SK-N-SH (cell line): ENCODE results near the gene GALR3. TPM values are rescaled to one million over a fixed set of nuclear protein-coding genes. Genes with fewer than 3 reads are reported as not detected.

Experiments used
- CTCF ChIA-PET: fragments of 300-600, 350-600 bp; formaldehyde crosslinking; extraction: SDS; loops from one replicate; lab custom pipeline; 2021; lab: Yijun Ruan, JAX
- POLR2A ChIA-PET: fragments of 350-600 bp; sonication (Branson Sonifier 250); formaldehyde crosslinking; extraction: SDS; loops from one replicate; lab custom pipeline; 2020; ENCODE audit warnings: antibody characterized with exemption, inconsistent platforms; lab: Yijun Ruan, JAX
- DNase-seq: peaks from one replicate; pipeline ENCODE4 v3.0.0; 2012
- H2AFZ ChIP-seq: fragments of 200-600 bp; sonication (generic); 2 replicates; pipeline ENCODE4 v1.8.1; 2016; ENCODE audit warnings: antibody characterized with exemption, mild to moderate bottlenecking, low read depth
- H3F3A ChIP-seq: fragments of 200-600 bp; sonication (generic); replicated peaks from 2 replicates; pipeline ENCODE3; 2016; ENCODE audit warnings: antibody characterized with exemption, mild to moderate bottlenecking; ENCODE audit not compliant: insufficient read depth
- H3K27ac ChIP-seq, 2 experiments: fragments of 200-500 bp in 1 of 2; fragments of 200-600 bp in 1 of 2; sonication (Bioruptor generic) in 1 of 2; sonication (generic), shearing (Covaris generic) in 1 of 2; 2 replicates each; pipeline versions ENCODE4 v1.5.1 to v1.6.1; 2014 to 2016; ENCODE audit warnings: low read depth in 2 of 2, inconsistent platforms in 1 of 2, low read length in 1 of 2, mild to moderate bottlenecking in 1 of 2, mixed read lengths in 1 of 2
- H3K27me3 ChIP-seq: fragments of 200-600 bp; sonication (generic), shearing (Covaris generic); 2 replicates; pipeline ENCODE4 v1.6.1; 2016; ENCODE audit warnings: mixed run types; ENCODE audit not compliant: insufficient read depth
- H3K36me3 ChIP-seq, 2 experiments: fragments of 200-500 bp in 1 of 2; fragments of 200-600 bp in 1 of 2; sonication (Bioruptor generic) in 1 of 2; sonication (generic) in 1 of 2; replicated peaks in 1 of 2; 2 replicates each; pipeline versions ENCODE3 to v1.5.1; 2014 to 2016; ENCODE audit warnings: low read length in 1 of 2, mild to moderate bottlenecking in 1 of 2; ENCODE audit not compliant: insufficient read depth in 2 of 2, control insufficient read depth in 1 of 2
- H3K4me1 ChIP-seq, 2 experiments: fragments of 200-500 bp in 1 of 2; fragments of 200-600 bp in 1 of 2; sonication (Bioruptor generic) in 1 of 2; sonication (generic), shearing (Covaris generic) in 1 of 2; 2 replicates each; pipeline versions ENCODE4 v1.5.1 to v1.6.1; 2014 to 2016; ENCODE audit warnings: low read depth in 1 of 2, low read length in 1 of 2, mixed run types in 1 of 2; ENCODE audit not compliant: insufficient read depth in 2 of 2, control insufficient read depth in 1 of 2
- H3K4me2 ChIP-seq: fragments of 200-600 bp; sonication (generic), shearing (Covaris generic); 2 replicates; pipeline ENCODE4 v1.6.1; 2017; ENCODE audit warnings: mixed run types
- H3K4me3 ChIP-seq, 2 experiments: fragments of 200-500 bp in 1 of 2; fragments of 200-600 bp in 1 of 2; sonication (Bioruptor generic) in 1 of 2; sonication (generic), shearing (Covaris generic) in 1 of 2; 2 replicates each; pipeline versions ENCODE4 v1.5.1 to v1.8.1; 2014 to 2016; ENCODE audit warnings: low read depth in 2 of 2, inconsistent platforms in 1 of 2, low read length in 1 of 2, mild to moderate bottlenecking in 1 of 2, mixed read lengths in 1 of 2, moderate library complexity in 1 of 2
- H3K79me2 ChIP-seq: fragments of 200-600 bp; sonication (generic); 2 replicates; pipeline ENCODE4 v1.8.1; 2017; ENCODE audit warnings: mild to moderate bottlenecking; ENCODE audit not compliant: insufficient read depth
- H3K9ac ChIP-seq: fragments of 200-600 bp; sonication (generic); 2 replicates; pipeline ENCODE4 v1.6.1; 2017; ENCODE audit warnings: mixed run types
- H3K9me2 ChIP-seq: fragments of 200-600 bp; sonication (generic); 2 replicates; pipeline ENCODE4 v1.6.1; 2017; ENCODE audit warnings: mixed run types
- H3K9me3 ChIP-seq: fragments of 200-600 bp; sonication (generic); 2 replicates; pipeline ENCODE4 v1.6.1; 2017; ENCODE audit warnings: mixed run types, mild to moderate bottlenecking, moderate library complexity
- H4K20me1 ChIP-seq: fragments of 200-600 bp; sonication (generic); 2 replicates; pipeline ENCODE4 v1.6.1; 2017; ENCODE audit warnings: mild to moderate bottlenecking, mixed run types; ENCODE audit not compliant: insufficient read depth
- CHD2 ChIP-seq: fragments of 150-350 bp; IDR thresholded peaks from 2 replicates; pipeline ENCODE4 v1.6.1; 2018; ENCODE audit warnings: low read length; ENCODE audit not compliant: partially characterized antibody
- EP300 ChIP-seq, 2 experiments: IDR thresholded peaks; 2 replicates each; pipeline versions ENCODE4 v1.4.0 to v1.6.1; 2012; ENCODE audit warnings: borderline replicate concordance in 1 of 2, low read depth in 1 of 2, low read length in 1 of 2
- FOSL2 ChIP-seq: IDR thresholded peaks from 2 replicates; pipeline ENCODE4 v1.4.0; 2012; ENCODE audit warnings: low read depth, mild to moderate bottlenecking, moderate library complexity, borderline replicate concordance
- FOXJ3 ChIP-seq: sonication (generic); formaldehyde crosslinking; IDR thresholded peaks from 2 replicates; pipeline ENCODE4 v1.5.1; 2020; ENCODE audit warnings: mild to moderate bottlenecking, missing genetic modification reagents
- JUND ChIP-seq: IDR thresholded peaks from 2 replicates; pipeline ENCODE4 v1.4.0; 2012
- MEF2A ChIP-seq: IDR thresholded peaks from 2 replicates; pipeline ENCODE4 v1.4.0; 2012; ENCODE audit warnings: low read depth, borderline replicate concordance
- NRF1 ChIP-seq: IDR thresholded peaks from 2 replicates; pipeline ENCODE4 v1.6.1; 2012; ENCODE audit warnings: low read depth, mild to moderate bottlenecking, low read length
- RAD21 ChIP-seq: IDR thresholded peaks from 2 replicates; pipeline ENCODE4 v1.6.1; 2012; ENCODE audit warnings: mild to moderate bottlenecking, low read length
- RCOR1 ChIP-seq: fragments of 150-350 bp; IDR thresholded peaks from 2 replicates; pipeline ENCODE4 v1.6.1; 2017; ENCODE audit warnings: antibody characterized with exemption, low read length
- RXRA ChIP-seq: IDR thresholded peaks from 2 replicates; pipeline ENCODE4 v1.4.0; 2012; ENCODE audit warnings: low read depth, mild to moderate bottlenecking, borderline replicate concordance
- SIN3A ChIP-seq: IDR thresholded peaks from 2 replicates; pipeline ENCODE4 v1.6.1; 2012; ENCODE audit warnings: low read depth, mild to moderate bottlenecking, low read length, moderate library complexity, borderline replicate concordance
- TEAD4 ChIP-seq: IDR thresholded peaks from 2 replicates; pipeline ENCODE4 v1.4.0; 2012; ENCODE audit warnings: mild to moderate bottlenecking, borderline replicate concordance; ENCODE audit not compliant: insufficient read depth
- YY1 ChIP-seq: IDR thresholded peaks from 2 replicates; pipeline ENCODE4 v1.4.0; 2012; ENCODE audit warnings: low read depth, mild to moderate bottlenecking
- ZBTB33 ChIP-seq: IDR thresholded peaks from 2 replicates; pipeline ENCODE4 v1.4.0; 2012; ENCODE audit warnings: low read depth, borderline replicate concordance
- WGBS: methylation state at CpG from one replicate; pipeline ENCODE4 v1.1.6; 2017; ENCODE audit warnings: low lambda C conversion rate; 5-methylcytosine and 5-hydroxymethylcytosine counted together
- polyA plus RNA-seq, 3 experiments: library from polyadenylated mRNA; depleted of rRNA; stranded (reverse); fragments of >200 nt; gene quantifications; 2 replicates each; pipeline ENCODE4 v1.2.3, GENCODE V29; 2012
- TF ChIP-seq, protein P1 (sequence below): IDR thresholded peaks from 2 replicates; pipeline ENCODE4; 2012
- TF ChIP-seq, protein P2 (sequence below): IDR thresholded peaks from 2 replicates; pipeline ENCODE4 v1.4.0; 2012; ENCODE audit warnings: low read depth
- TF ChIP-seq, protein P3 (sequence below): fragments of 200-600 bp; sonication (generic); IDR thresholded peaks from 2 replicates; pipeline ENCODE4 v1.6.1; 2017; ENCODE audit warnings: antibody characterized with exemption, mild to moderate bottlenecking, moderate library complexity

The GALR3 gene
- polyA plus RNA-seq, 1 of the 3 experiments (the other 2 are of a cell fraction), result not detected

- Histone ChIP-seq H3K4me2 (peak overlapping the region; percentile 98; the same call in 1 of the 2 replicates), H2AFZ (no peak overlapping the region; the same call in 1 of the 2 replicates), H3K4me3 (no peak overlapping the region), H3K27ac (no peak overlapping the region; a peak in 1 of 4 replicates), H3K9ac (peak overlapping the region; percentile 65), H3F3A (peaks cover 17% of the 10 kb centered on the region), H3K27me3 (no peaks in the 10 kb centered on the region), H3K9me2 (no peaks in the 10 kb centered on the region), H3K9me3 (no peaks in the 10 kb centered on the region), H3K79me2 (peaks cover 22% of the 10 kb centered on the region), H3K4me1 (peaks cover 0 to 31% of the 10 kb centered on the region in 2 experiments; a peak in 2 of 4 replicates), H3K36me3 (no peaks in the 10 kb centered on the region), H4K20me1 (no peaks in the 10 kb centered on the region; the same call in 1 of the 2 replicates)
- no peak for DNase-seq
- ChIA-PET CTCF (interaction anchor here (0.6 to 2.0 kb wide), 2 partner anchors 59 to 140 kb away, joined by 3 to 7 read pairs; no protein-coding TSS in a partner anchor), POLR2A (interaction anchor here (1.4 to 1.5 kb wide), 5 partner anchors 10 to 195 kb away, joined by 3 to 9 read pairs (median 4); partner anchors contain the start of genes ANKRD54 and GGA1)
- WGBS, result 74% methylated on average over 29 of the region's 34 CpGs
- TF ChIP-seq MEF2A (no peak), NRF1 (no peak), TEAD4 (no peak), JUND (no peak), FOXJ3 (CRISPR knock-in tag) (no peak), FOSL2 (no peak), RXRA (no peak), CHD2 (no peak), RAD21 (no peak), RCOR1 (no peak), ZBTB33 (no peak), YY1 (no peak), SIN3A (no peak), EP300 (IDR thresholded peaks at IDR 0.05; ENCODE audit: borderline replicate concordance in 1 of 2, low read depth in 1 of 2, low read length in 1 of 2) (no peak)
- TF ChIP-seq, protein P1, sequence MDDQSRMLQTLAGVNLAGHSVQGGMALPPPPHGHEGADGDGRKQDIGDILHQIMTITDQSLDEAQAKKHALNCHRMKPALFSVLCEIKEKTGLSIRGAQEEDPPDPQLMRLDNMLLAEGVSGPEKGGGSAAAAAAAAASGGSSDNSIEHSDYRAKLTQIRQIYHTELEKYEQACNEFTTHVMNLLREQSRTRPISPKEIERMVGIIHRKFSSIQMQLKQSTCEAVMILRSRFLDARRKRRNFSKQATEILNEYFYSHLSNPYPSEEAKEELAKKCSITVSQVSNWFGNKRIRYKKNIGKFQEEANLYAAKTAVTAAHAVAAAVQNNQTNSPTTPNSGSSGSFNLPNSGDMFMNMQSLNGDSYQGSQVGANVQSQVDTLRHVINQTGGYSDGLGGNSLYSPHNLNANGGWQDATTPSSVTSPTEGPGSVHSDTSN, result no peak
- TF ChIP-seq, protein P2, sequence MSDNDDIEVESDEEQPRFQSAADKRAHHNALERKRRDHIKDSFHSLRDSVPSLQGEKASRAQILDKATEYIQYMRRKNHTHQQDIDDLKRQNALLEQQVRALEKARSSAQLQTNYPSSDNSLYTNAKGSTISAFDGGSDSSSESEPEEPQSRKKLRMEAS, result no peak
- TF ChIP-seq, protein P3, sequence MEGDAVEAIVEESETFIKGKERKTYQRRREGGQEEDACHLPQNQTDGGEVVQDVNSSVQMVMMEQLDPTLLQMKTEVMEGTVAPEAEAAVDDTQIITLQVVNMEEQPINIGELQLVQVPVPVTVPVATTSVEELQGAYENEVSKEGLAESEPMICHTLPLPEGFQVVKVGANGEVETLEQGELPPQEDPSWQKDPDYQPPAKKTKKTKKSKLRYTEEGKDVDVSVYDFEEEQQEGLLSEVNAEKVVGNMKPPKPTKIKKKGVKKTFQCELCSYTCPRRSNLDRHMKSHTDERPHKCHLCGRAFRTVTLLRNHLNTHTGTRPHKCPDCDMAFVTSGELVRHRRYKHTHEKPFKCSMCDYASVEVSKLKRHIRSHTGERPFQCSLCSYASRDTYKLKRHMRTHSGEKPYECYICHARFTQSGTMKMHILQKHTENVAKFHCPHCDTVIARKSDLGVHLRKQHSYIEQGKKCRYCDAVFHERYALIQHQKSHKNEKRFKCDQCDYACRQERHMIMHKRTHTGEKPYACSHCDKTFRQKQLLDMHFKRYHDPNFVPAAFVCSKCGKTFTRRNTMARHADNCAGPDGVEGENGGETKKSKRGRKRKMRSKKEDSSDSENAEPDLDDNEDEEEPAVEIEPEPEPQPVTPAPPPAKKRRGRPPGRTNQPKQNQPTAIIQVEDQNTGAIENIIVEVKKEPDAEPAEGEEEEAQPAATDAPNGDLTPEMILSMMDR, result no peak
Measured at GRCh38 chr22:37803639-37804351, 19.4 kb upstream of the GALR3 start.
